ENCODE measurements around the gene NAXD.
"Not testable (repeated sequence)": the region's sequence is repeated elsewhere in the genome, so short reads cannot be mapped to it uniquely, and the experiment has no call there.

NAXD gene

GRCh38 chr13:110615322-110616102 is at the start of gene NAXD:
NAXD (plus strand) TSS chr13:110615545; CDS start chr13:110615602, 57 bp downstream.
- peak; percentile 86 for DNase-seq (ENCODE audit: low spot score)

- no peak for DNase-seq (ENCODE audit: low spot score)
Measured at GRCh38 chr13:110566171-110566570, 49.2 kb upstream of the NAXD start.

DNA sequence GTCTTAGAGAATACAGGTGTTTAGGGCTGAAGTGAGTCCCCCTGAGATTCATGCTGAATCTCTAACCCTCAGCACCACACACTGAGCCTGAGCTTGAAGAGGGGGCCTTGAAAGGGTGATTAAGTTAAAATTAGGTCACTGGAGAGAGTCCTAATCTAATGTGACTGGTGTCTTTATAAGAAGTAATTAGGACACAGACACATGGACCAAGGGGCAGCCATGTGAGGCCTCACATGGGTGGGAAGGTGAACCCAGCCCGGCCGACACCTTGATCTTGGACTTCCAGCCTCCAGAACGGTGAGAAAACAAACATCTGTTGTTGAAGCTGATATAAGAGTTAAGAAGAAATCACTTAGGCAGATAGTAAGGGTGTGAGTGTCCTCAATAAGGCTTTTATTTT is 46.7 kb upstream of the NAXD start:
- no peak for DNase-seq (ENCODE audit: low spot score)

- DNase-seq (ENCODE audit: low spot score), result not testable (repeated sequence)
Measured at GRCh38 chr13:110569962-110570361, 45.4 kb upstream of the NAXD start.

DNA sequence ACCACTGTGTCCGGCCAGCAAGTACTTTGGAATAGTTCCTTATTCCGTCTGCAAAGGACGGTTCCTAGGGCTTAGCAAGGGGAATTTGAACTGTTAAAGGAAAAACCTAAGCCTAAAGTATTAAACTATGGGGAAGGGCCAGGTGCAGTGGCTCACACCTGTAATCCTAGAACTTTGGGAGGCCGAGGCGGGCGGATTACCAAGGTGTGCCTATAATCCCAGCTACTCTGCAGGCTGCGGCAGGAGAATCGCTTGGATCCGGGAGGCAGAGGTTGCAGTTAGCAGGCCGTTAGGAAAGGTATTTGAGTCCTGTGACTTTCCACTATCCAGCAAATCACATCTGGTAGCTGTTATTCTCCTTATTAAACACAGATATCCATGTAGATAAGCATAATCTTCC is 44.5 kb upstream of the NAXD start:
- no peak for DNase-seq (ENCODE audit: low spot score)

DNA sequence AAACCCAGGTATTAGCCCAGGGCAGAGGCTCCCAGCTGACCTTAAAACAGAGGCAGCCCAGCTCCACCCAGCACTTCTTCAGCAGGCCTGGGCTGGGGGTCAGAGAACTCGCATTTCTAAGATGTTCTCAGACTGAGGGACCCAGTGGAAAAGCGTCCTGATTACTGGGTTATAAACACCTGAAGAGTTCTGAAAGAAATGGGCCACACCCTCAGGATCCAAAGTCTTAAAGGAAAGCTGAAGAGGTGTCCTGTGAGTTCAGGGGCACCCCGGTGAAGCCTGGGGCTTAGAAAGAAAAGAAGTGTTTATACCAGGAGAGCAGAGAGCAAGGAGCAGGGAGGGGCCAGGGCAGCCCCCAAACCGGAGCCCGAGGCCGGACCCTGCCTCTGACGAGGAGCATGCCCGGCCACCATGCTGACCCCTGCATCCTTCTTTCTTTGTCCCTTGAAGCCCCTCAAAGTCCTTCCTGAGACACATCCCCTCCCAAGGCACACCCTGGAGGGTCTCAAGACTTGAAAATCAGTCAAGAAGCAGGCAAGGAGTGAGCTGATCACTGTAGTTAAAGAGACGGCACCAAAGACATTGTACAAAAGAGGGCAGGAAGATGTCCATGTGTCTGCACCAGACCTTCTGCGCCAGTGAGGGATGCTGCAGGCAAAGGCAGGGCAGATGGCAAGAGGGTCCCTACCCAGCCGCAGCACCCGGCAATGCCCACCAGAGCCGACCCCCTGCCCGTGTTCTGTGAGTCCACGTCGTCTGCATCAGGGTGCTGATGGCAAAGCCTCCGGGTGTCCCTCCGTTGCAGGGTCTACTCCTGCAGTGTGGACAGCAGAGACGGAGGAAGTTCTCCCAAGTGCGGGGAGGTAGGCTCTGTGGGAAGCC is 43.2 kb upstream of the NAXD start:
- DNase-seq (ENCODE audit: low spot score), result no peak

DNA sequence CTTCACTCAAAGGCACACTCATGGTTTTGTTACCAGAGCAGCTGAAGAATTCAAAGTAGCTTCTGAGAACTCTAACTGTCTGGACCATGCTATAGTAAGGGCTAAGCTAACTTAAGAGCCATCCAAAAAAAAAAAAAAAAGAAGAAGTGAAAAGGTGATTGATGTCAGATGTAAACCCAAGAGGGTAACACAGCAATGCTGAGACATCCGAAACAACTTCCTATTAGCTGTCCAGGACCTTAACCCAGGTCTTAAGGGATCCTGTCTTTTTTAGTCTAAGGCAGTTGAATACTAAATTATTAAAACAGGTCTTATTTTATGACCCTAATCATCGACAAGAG is 42.6 kb upstream of the NAXD start:
- no peak for DNase-seq (ENCODE audit: low spot score)

- DNase-seq (ENCODE audit: low spot score), result no peak
Measured at GRCh38 chr13:110574161-110574560, 41.2 kb upstream of the NAXD start.

DNA sequence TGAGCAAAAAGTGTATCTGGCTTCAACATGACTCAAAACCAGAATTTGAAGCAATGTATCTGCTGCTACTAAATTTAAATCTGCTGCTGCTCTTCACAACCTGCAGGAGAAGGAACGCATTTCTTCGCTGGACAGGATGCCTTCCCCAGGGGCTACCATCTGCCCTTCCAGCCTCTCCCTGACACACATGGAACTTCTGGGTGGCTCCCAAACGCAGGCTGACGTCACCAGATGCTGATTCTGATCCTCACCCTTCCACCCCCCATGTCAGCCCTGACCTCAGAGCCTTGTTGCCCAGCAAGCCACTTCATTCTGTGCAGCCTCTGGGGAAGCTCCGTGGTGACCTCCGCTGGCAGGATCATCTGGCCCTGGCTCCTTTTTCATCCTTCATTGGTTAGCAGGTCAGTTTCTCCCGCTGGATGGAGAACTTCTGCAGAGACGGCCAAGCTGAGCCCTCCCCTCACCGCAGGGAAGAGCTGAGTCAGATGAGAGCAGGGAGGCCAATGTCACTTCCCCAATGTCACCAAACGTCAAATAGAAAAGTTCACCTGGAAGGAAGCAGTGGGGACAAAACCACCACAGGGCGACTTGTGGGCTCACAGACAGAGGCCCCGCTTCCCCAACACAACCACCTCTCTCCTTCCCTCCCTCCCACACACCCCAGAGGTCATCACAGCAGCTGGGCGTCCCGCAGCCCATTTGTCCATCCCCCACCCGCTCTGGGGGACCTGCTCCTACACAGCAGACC is 39.8 kb upstream of the NAXD start:
- no peak for DNase-seq (ENCODE audit: low spot score)

- DNase-seq (ENCODE audit: low spot score), result no peak
Measured at GRCh38 chr13:110576070-110576394, 39.3 kb upstream of the NAXD start.

DNA sequence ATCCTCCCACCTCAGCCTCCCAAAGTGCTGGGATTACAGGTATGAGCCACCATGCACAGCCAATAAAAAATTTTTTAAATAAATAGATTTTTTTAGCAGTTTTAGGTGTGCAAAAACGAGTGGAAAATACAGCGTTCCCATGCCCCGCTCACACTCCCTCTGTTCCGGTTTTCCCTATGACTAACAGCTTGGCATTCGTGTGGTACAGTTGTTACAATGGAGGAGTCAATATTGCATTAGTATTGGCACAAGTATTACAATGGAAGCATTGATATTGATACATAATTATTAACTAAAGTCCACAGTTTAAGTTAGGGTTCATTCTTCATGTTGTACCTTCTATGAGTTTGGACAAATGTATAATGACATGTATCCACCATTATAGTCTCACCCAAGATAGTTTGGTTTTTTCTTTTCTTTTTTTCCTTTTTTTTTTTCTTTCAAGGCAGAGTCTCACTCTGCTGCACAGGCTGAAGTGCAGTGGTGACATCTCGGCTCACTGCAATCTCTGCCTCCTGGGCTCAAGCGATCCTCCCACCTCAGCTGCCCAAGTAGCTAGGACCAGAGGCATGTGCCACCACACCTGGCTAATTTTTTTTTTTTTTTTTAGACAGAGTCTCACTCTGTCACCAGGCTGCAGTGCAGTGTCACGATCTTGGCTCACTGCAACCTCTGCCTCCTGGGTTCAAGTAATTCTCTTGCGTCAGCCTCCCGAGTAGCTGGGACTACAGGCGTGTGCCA is 38.4 kb upstream of the NAXD start:
- DNase-seq (ENCODE audit: low spot score), result no peak

GRCh38 chr13:110578363-110578762 is 37.0 kb upstream of the NAXD start:
- no peak for DNase-seq (ENCODE audit: low spot score)

DNA sequence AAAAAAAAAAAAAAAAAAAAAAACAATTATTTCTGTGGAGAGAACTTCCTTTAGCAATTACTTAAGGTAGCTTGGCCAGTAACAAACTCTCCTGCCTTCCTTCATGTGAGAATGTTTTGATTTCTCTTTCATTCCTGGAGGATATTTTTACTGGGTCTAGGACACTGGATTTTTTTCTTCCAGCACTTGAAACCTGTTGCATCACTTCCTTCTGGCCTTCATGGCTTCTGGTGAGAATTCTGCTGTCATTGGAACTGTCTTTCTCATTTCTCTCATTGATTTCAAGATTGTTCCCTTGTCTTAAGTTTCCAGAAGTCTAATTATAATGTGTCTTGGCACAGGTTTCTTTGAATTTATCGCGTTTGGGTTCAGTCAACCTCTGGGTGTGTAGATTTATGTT is 34.5 kb upstream of the NAXD start:
- DNase-seq (ENCODE audit: low spot score), result no peak

GRCh38 chr13:110581506-110582185 is 33.7 kb upstream of the NAXD start:
- no peak for DNase-seq (ENCODE audit: low spot score)

GRCh38 chr13:110582421-110582954 is 32.9 kb upstream of the NAXD start:
- DNase-seq (ENCODE audit: low spot score), result no peak

GRCh38 chr13:110583178-110583865 is 32.0 kb upstream of the NAXD start:
- DNase-seq (ENCODE audit: low spot score), result no peak

DNA sequence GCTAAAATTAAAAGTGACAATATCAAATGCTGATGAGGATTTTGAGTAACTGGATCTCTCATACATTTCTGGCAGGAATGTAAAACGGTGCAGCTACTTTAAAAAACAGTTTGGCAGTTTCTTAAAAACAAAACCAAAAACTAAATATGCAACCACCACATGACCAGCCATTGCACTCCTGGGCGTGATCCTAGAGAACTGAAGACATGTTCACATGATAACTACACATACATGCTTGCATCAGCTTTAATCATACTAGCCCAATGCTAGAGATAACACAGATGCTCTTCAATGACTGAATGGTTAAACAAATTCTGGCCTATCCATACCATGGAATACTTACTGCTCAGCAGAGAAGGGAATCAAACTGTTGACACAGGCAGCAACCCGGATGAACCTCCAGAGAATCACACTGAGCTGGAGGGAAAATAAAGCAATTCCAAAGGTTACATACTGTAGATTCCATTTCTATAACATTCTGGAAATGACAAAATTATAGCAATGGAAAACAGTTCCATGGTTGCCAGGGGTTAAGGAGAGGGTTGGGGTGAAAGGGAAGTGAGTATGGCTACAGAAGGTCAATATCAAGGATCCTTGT is 25.5 kb upstream of the NAXD start:
- DNase-seq (ENCODE audit: low spot score), result no peak

- DNase-seq (ENCODE audit: low spot score), result no peak
Measured at GRCh38 chr13:110590577-110590976, 24.8 kb upstream of the NAXD start.

DNA sequence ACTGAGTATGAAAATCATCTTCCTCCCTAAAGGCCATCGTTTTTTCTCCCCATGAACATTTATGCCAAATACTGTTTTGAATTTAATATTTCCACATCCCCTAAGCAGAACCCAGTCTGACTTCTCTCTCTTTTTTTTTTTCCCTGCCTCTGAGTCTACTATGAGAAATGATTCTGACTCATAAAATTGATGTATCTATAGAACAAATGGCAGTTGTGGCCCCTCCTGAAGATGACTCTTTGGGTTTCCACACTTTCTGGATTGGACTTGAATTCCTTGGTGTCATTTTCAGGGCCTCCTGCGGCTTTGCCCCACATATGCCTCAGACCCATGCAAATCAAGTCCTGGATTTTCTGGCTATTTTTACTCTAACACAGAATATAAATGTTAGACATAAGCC is 22.7 kb upstream of the NAXD start:
- no peak for DNase-seq (ENCODE audit: low spot score)

GRCh38 chr13:110593430-110594130 is 21.8 kb upstream of the NAXD start:
- peak; percentile 44 for DNase-seq (ENCODE audit: low spot score)

Data from CD4-positive, alpha-beta T cell treated with Interleukin-2 at 100 ng/mL for 4 hours (primary cell).